NCI-H1092 (cell line): ENCODE results near the gene PCYT1A.

Source experiments
- DNase-seq: peaks from one replicate; lab custom pipeline; 2025; lab: John Stamatoyannopoulos, UW

The PCYT1A gene

GRCh38 chr3:196237203-196237602 is 50.3 kb downstream of the PCYT1A start:
- no peak for DNase-seq

GRCh38 chr3:196236223-196236622 is 51.3 kb downstream of the PCYT1A start:
- DNase-seq: no peak

GRCh38 chr3:196235452-196236122 is 51.9 kb downstream of the PCYT1A start:
- DNase-seq: no peak

DNA sequence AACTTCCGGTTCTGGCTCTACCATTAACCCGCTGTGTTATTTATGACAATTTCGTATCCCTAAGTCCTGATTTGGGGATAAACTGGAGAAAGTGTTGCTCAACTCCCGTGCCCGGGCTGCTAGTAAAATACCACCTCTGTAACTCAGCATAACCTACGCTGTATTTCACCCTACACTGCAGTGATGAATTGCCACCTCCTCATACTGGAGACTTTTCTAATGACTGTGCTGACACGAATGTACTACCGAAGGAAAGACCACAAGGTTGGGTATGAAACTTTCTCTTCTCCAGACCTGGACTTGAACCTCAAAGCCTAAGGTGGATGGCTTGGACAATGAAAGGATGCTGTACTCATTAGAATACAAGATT is 54.7 kb downstream of the PCYT1A start:
- DNase-seq: no peak

DNA sequence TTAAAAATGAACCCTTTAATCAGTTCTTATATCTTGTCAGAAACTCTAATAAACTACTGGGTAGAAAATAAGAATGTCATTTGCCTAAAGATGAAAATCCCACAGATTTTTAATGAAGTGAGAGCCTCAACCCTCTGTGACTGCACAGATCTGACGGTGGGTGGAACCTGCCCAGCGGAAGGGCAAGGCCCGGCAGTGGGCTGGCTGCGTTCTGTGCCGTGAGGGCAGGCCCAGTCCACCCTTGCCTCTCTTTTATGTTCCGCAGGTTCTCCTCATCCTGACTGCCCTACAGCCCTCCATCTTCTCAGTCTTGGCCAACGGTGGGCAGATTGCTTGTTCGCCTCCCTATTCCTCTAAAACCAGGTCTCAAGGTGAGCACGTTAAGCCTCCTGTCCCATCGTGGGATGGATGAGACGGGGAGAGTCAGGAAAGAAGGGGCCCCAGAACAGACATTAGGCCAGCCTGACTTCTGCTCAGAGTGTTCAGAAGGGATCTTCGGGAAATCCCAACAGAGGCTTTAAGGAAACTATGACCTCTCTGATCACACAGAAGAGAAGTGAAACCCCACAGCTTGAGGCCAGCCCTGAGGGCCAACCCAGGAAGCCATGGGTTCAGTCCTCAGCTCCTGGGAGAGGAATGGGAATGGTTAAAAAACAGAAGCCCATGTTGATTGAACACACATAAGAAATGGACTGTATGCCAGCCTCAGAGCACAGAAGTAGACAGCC is 55.2 kb downstream of the PCYT1A start:
- DNase-seq: no peak

- no peak for DNase-seq
These were observed 59.7 kb downstream of the PCYT1A start for GRCh38 chr3:196227629-196228493.

- DNase-seq: no peak
These were observed 60.4 kb downstream of the PCYT1A start for GRCh38 chr3:196227121-196227561.

- no peak for DNase-seq
These were observed 61.7 kb downstream of the PCYT1A start for GRCh38 chr3:196225763-196226364.

DNA sequence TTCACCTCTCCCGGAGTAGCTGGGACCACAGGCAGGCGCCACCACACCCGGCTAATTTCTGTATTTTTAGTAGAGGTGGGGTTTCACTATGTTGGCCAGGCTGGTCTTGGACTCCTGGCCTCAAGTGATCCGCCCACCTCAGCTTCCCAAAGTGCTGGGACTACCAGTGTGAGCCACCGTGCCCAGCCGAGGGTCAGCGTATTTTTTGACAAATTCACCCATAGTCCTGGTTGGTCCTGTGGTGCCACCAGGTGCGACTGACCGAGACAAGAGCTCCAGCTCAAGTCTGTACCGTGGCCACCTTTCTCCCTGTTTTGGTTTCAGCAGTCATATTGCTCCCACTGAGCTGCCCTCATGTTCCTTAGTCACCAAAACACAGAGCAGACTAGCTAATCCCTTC is 62.4 kb downstream of the PCYT1A start:
- no peak for DNase-seq

GRCh38 chr3:196222876-196223595 is 64.5 kb downstream of the PCYT1A start:
- peak; percentile 24 for DNase-seq

DNA sequence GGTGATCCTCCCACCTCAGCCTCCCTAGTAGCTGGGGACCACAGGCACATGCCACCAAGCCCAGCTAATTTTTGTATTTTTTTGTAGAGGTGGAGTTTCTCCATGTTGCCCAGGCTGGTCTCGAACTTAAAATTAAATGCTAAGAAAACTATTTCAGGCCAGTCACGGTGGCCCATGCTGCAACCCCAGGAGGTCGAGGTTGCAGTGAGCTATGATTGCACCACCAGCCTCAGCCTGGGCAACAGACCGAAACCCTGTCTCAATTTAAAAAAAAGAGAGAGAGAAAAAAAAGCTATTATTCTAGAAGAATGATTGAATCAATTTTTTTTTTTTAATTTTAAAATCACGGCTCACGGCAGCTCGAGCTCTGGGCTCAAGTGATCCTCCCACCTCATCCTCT is 66.5 kb downstream of the PCYT1A start:
- no peak for DNase-seq

GRCh38 chr3:196220587-196220986 is 66.9 kb downstream of the PCYT1A start:
- no peak for DNase-seq

DNA sequence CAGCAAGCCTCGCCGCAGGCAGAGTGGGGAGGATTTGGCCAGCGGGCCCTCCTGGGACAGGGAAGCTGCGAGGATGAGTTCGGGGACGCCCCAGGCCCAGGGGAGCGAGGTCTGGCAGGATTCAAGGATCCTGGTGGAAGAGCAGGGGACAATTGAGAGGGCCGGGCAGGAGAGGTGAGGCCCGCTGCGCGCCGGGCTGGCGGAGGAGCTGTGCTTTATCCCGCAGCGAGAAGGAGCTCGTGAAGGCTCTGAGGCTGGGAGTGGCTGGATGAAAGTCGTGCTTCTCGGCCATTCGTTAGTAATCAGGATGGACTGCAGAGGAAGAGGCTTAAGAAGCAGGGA is 67.6 kb downstream of the PCYT1A start:
- no peak for DNase-seq

- peak; percentile 63 for DNase-seq
These were observed 68.1 kb downstream of the PCYT1A start for GRCh38 chr3:196219194-196219969.

GRCh38 chr3:196218155-196218712 is 69.3 kb downstream of the PCYT1A start:
- DNase-seq: no peak

- DNase-seq: no peak
These were observed 70.0 kb downstream of the PCYT1A start for GRCh38 chr3:196217307-196218154.

DNA sequence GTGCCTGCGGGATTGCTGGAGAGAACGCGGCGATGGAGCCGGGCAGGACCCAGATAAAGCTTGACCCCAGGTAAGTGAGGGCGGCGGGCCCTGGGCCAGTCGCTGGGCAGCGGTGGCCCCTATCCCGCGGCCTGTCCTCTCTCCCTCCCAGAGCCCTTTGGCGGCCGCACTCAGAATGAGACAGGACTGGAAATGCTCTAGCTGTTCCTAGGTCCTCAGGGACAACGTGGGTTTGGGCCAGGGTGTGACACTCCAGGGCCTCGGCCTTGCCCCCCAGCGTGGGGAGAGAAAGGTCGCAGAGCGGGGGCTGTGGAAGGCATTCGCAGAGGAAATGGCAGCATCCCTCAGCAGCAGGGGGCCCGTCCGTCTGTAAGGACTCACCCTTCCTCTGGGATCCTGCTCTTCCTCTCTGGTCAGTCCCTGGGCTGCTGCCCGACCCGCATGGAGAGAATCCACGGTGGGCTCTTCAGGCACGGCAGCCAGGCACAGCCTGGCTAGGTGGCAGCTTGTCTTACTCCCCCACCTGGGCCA is 70.8 kb downstream of the PCYT1A start:
- no peak for DNase-seq

- DNase-seq: no peak
These were observed 71.4 kb downstream of the PCYT1A start, which contains the start of gene SLC51A for GRCh38 chr3:196216089-196216564. TSS of gene SLC51A (plus strand) at chr3:196216534. CDS start at chr3:196216713, 179 bp downstream.

DNA sequence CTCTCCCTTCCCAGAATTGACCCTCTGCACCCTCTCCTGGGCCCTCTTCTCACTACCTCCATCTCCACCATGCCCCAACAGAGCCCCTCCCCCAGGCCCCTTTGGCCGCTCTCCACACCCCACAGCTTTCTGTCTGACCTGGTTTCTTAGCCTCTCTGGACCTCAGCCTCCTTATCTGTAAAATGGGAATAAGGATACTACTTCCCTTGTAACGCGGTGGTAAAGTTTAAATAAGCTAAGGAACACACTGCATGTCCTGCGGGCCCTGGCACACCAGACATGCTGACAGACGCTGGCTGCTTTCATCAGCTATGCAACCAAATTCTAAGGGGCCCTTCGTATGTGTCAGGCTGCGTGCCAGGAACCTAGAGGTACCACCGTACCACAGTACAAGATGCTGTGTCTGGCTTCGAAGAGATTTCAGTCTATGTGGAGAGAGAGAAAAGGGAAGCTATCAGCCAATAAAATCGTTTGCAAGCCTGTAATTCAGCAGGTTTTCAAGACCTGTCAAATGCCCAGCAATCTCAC is 72.0 kb downstream of the PCYT1A start:
- DNase-seq: no peak
